Liver (tissue), 9 donors: ENCODE measurements around the gene SLX9. TPM values are rescaled to one million over a fixed set of nuclear protein-coding genes. Genes with fewer than 3 reads are reported as not detected.

ENCODE experiments used
- DNase-seq: peaks from one replicate; pipeline ENCODE4 v3.0.0-alpha.2; 2017; ENCODE audit warnings: low spot score
- H3K27ac ChIP-seq, 2 donors: one replicate each; pipeline ENCODE4 v1.7.0; 2013; ENCODE audit warnings: inconsistent platforms in 2 of 2, low read length in 2 of 2, control low read depth in 1 of 2, low read depth in 1 of 2, mild to moderate bottlenecking in 1 of 2
- H3K27me3 ChIP-seq, 4 donors: one replicate each; pipeline versions ENCODE4 v1.6.1 to v1.7.0; 2013; ENCODE audit warnings: low read length in 3 of 4, inconsistent platforms in 1 of 4, mild to moderate bottlenecking in 1 of 4, moderate library complexity in 1 of 4; ENCODE audit not compliant: control insufficient read depth in 4 of 4, insufficient read depth in 4 of 4
- H3K36me3 ChIP-seq, 4 donors: one replicate each; pipeline versions ENCODE4 v1.6.1 to v1.7.0; 2013; ENCODE audit warnings: low read length in 3 of 4, mild to moderate bottlenecking in 3 of 4, low read depth in 1 of 4, moderate library complexity in 1 of 4; ENCODE audit not compliant: control insufficient read depth in 4 of 4, insufficient read depth in 3 of 4
- H3K4me1 ChIP-seq, 4 donors: one replicate each; pipeline versions ENCODE4 v1.6.1 to v1.7.0; 2013; ENCODE audit warnings: low read length in 3 of 4, mild to moderate bottlenecking in 3 of 4, moderate library complexity in 1 of 4; ENCODE audit not compliant: control insufficient read depth in 4 of 4, insufficient read depth in 4 of 4
- H3K4me3 ChIP-seq, 3 donors: one replicate each; pipeline versions ENCODE4 v1.6.1 to v1.7.0; 2013; ENCODE audit warnings: low read length in 3 of 3, control low read depth in 1 of 3, low read depth in 1 of 3, mild to moderate bottlenecking in 1 of 3
- H3K9ac ChIP-seq, 2 donors: one replicate each; pipeline ENCODE4 v1.7.0; 2013; ENCODE audit warnings: low read length in 2 of 2, mild to moderate bottlenecking in 2 of 2, moderate library complexity in 2 of 2, control low read depth in 1 of 2, low read depth in 1 of 2
- H3K9me3 ChIP-seq, 4 donors: one replicate each; pipeline versions ENCODE4 v1.6.1 to v1.7.0; 2013; ENCODE audit warnings: low read length in 3 of 4; ENCODE audit not compliant: control insufficient read depth in 4 of 4
- FOXA2 ChIP-seq: IDR thresholded peaks from 2 replicates; pipeline ENCODE4 v1.6.1; 2016; ENCODE audit warnings: antibody characterized with exemption
- GABPA ChIP-seq, 2 donors: IDR thresholded peaks in 1 of 2; conservative IDR thresholded peaks in 1 of 2; 2 replicates each; pipeline ENCODE4 v1.6.1; 2016; ENCODE audit warnings: antibody characterized with exemption in 2 of 2, mild to moderate bottlenecking in 1 of 2, moderate library complexity in 1 of 2
- HNF4A ChIP-seq, 2 donors: conservative IDR thresholded peaks; 2 replicates each; pipeline ENCODE4 v1.6.1; 2016; ENCODE audit warnings: antibody characterized with exemption in 2 of 2, mild to moderate bottlenecking in 2 of 2
- JUND ChIP-seq, 2 donors: IDR thresholded peaks; 2 replicates each; pipeline ENCODE4 v1.6.1; 2016; ENCODE audit warnings: antibody characterized with exemption in 2 of 2
- MAX ChIP-seq: IDR thresholded peaks from 2 replicates; pipeline ENCODE4 v1.6.1; 2016; ENCODE audit warnings: antibody characterized with exemption
- RAD21 ChIP-seq, 2 donors: IDR thresholded peaks; 2 replicates each; pipeline ENCODE4 v1.6.1; 2016; ENCODE audit warnings: antibody characterized with exemption in 2 of 2, mild to moderate bottlenecking in 2 of 2
- REST ChIP-seq: IDR thresholded peaks from 2 replicates; pipeline ENCODE4 v1.6.1; 2016; ENCODE audit warnings: antibody characterized with exemption, mild to moderate bottlenecking
- SP1 ChIP-seq: IDR thresholded peaks from 2 replicates; pipeline ENCODE4 v1.6.1; 2018; ENCODE audit warnings: antibody characterized with exemption, mild to moderate bottlenecking
- TAF1 ChIP-seq: conservative IDR thresholded peaks from 2 replicates; pipeline ENCODE4 v1.6.1; 2016; ENCODE audit warnings: antibody characterized with exemption, mild to moderate bottlenecking
- YY1 ChIP-seq: IDR thresholded peaks from 2 replicates; pipeline ENCODE4 v1.6.1; 2016; ENCODE audit warnings: antibody characterized with exemption, mild to moderate bottlenecking
- WGBS: extraction: QIAGEN DNeasy Blood & Tissue Kit; methylation state at CpG from one replicate; pipeline ENCODE4 v1.1.7; 2013; 5-methylcytosine and 5-hydroxymethylcytosine counted together
- polyA plus RNA-seq, 2 donors: library from polyadenylated mRNA; stranded (reverse) in 1 of 2; unstranded in 1 of 2; fragments of 200-250 nt in 1 of 2; fragments of >200 nt in 1 of 2; fragmentation: Nextera tagmentation in 1 of 2; extraction: Ambion mirVana in 1 of 2; gene quantifications; one replicate each; pipeline versions ENCODE4 v1.2.1 to v1.2.3, GENCODE V29; 2013 to 2015
- total RNA-seq, 2 donors: library from RNA; depleted of rRNA; stranded (reverse); fragments of >200 nt; gene quantifications; one replicate each; pipeline ENCODE4 v1.2.3, GENCODE V29; 2014
- TF ChIP-seq, protein P1 (sequence below): IDR thresholded peaks from 2 replicates; pipeline ENCODE4 v1.6.1; 2016; ENCODE audit warnings: antibody characterized with exemption
- TF ChIP-seq, protein P2 (sequence below): fragments of 150-350 bp; IDR thresholded peaks from 2 replicates; pipeline ENCODE4 v1.5.1; 2017; ENCODE audit warnings: improper control_type of control experiment, low read depth, low read length; ENCODE audit not compliant: missing input control
- TF ChIP-seq, protein P3 (sequence below): IDR thresholded peaks from 2 replicates; pipeline ENCODE4 v1.6.1; 2016; ENCODE audit warnings: antibody characterized with exemption
- donor health status: healthy.
- donor health status: healthy.
- donor health status: healthy.
- donor health status: healthy.
- donor health status: healthy.

Gene SLX9
- total and polyA plus RNA-seq, 4 donors, result 7.5 to 20.3 (median 12.2) TPM

GRCh38 chr21:45010096-45010495, 70.3 kb downstream of the SLX9 start:
- no peaks in the 10 kb centered on the region for H3K4me1 ChIP-seq
- no peak overlapping the region for H3K9ac ChIP-seq
- WGBS, result 84% methylated on average over 3 of the region's 3 CpGs
- DNase-seq, result no peak
- no peak overlapping the region for H3K27ac ChIP-seq
- peaks cover 0 to 5% (median 0%) of the 10 kb centered on the region in 4 donors for H3K9me3 ChIP-seq
- TF ChIP-seq GABPA (IDR thresholded peaks at IDR 0.05 in 1 of 2, conservative IDR thresholded peaks at IDR 0.05 in 1 of 2) (no peak), HNF4A (conservative IDR thresholded peaks at IDR 0.05) (no peak), MAX (no peak), RAD21 (IDR thresholded peaks at IDR 0.05) (no peak), TAF1 (no peak), JUND (IDR thresholded peaks at IDR 0.05) (no peak), SP1 (no peak)
- TF ChIP-seq, protein P1, sequence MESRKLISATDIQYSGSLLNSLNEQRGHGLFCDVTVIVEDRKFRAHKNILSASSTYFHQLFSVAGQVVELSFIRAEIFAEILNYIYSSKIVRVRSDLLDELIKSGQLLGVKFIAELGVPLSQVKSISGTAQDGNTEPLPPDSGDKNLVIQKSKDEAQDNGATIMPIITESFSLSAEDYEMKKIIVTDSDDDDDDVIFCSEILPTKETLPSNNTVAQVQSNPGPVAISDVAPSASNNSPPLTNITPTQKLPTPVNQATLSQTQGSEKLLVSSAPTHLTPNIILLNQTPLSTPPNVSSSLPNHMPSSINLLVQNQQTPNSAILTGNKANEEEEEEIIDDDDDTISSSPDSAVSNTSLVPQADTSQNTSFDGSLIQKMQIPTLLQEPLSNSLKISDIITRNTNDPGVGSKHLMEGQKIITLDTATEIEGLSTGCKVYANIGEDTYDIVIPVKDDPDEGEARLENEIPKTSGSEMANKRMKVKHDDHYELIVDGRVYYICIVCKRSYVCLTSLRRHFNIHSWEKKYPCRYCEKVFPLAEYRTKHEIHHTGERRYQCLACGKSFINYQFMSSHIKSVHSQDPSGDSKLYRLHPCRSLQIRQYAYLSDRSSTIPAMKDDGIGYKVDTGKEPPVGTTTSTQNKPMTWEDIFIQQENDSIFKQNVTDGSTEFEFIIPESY, result no peak
- TF ChIP-seq, protein P2, sequence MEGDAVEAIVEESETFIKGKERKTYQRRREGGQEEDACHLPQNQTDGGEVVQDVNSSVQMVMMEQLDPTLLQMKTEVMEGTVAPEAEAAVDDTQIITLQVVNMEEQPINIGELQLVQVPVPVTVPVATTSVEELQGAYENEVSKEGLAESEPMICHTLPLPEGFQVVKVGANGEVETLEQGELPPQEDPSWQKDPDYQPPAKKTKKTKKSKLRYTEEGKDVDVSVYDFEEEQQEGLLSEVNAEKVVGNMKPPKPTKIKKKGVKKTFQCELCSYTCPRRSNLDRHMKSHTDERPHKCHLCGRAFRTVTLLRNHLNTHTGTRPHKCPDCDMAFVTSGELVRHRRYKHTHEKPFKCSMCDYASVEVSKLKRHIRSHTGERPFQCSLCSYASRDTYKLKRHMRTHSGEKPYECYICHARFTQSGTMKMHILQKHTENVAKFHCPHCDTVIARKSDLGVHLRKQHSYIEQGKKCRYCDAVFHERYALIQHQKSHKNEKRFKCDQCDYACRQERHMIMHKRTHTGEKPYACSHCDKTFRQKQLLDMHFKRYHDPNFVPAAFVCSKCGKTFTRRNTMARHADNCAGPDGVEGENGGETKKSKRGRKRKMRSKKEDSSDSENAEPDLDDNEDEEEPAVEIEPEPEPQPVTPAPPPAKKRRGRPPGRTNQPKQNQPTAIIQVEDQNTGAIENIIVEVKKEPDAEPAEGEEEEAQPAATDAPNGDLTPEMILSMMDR, result no peak
- TF ChIP-seq, protein P3, sequence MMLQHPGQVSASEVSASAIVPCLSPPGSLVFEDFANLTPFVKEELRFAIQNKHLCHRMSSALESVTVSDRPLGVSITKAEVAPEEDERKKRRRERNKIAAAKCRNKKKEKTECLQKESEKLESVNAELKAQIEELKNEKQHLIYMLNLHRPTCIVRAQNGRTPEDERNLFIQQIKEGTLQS, result no peak
- H3K27me3 ChIP-seq, result no peaks in the 10 kb centered on the region
- H3K4me3 ChIP-seq, result no peak overlapping the region
- H3K36me3 ChIP-seq, result no peaks in the 10 kb centered on the region

DNA sequence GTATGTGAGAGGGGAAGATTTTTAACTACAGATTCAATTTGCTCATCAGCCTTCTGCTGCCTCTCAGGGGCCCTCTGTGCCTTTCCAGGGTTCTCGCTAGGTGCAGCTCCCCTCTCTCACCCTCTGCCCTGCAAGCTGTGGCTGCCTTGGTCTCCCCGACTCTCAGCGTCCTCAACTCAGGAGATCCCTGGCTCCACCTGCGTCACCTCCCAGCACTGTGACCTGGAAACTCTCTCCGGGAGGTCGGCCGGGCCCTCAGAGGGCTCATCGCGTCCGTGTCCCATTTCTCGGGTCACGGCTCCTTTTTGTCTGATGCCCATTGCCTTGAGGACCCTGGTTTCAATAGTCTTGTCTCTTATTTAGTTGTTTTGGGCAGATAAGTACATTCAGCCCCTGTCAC, 71.0 kb downstream of the SLX9 start:
- TF ChIP-seq FOXA2, result no peak
- TF ChIP-seq TAF1, result no peak
- no peak for TF ChIP-seq GABPA (IDR thresholded peaks at IDR 0.05 in 1 of 2, conservative IDR thresholded peaks at IDR 0.05 in 1 of 2)
- no peak for TF ChIP-seq YY1
- TF ChIP-seq REST, result no peak
- TF ChIP-seq, protein P2, result no peak
- no peak for TF ChIP-seq MAX
- H3K4me3 ChIP-seq, result no peak overlapping the region
- DNase-seq, result no peak
- no peak overlapping the region for H3K9ac ChIP-seq
- WGBS, result 92% methylated on average over 12 of the region's 12 CpGs
- no peak overlapping the region for H3K27ac ChIP-seq
- H3K9me3 ChIP-seq, result peaks cover 0 to 5% (median 0%) of the 10 kb centered on the region in 4 donors
- H3K4me1 ChIP-seq, result no peaks in the 10 kb centered on the region
- H3K36me3 ChIP-seq, result no peaks in the 10 kb centered on the region
- H3K27me3 ChIP-seq, result no peaks in the 10 kb centered on the region
